SK-N-SH treated with all-trans-retinoic acid at 6 μM for 48 hours (cell line): ENCODE data around the gene GATAD2A.
A peak's percentile ranks its signal among the peaks of the same experiment; 100 is the strongest.

Experiments
- ATAC-seq: fragments of 200-7000 bp; cut with Tn5 transposase; 3 replicates; pipeline ENCODE4 v1.9.1; 2020; ENCODE audit warnings: mild to moderate bottlenecking, moderate library complexity
- ARNTL ChIP-seq: fragments of 450-650 bp; formaldehyde crosslinking; IDR thresholded peaks from 2 replicates; pipeline ENCODE4 v1.5.0; 2020; ENCODE audit warnings: low read depth, mild to moderate bottlenecking, moderate library complexity, borderline replicate concordance
- BACH2 ChIP-seq: fragments of 250-450 bp; sonication (Bioruptor Pico); IDR thresholded peaks from 2 replicates; pipeline ENCODE4 v1.9.0; 2021; ENCODE audit warnings: mild to moderate bottlenecking, borderline replicate concordance
- CSDC2 ChIP-seq: fragments of 250-450 bp; sonication (Bioruptor Pico); IDR thresholded peaks from 2 replicates; pipeline ENCODE4 v1.5.0; 2020; ENCODE audit warnings: mild to moderate bottlenecking, moderate library complexity
- ESRRG ChIP-seq: fragments of 250-450 bp; sonication (Bioruptor Pico); IDR thresholded peaks from 2 replicates; pipeline ENCODE4 v1.6.1; 2021; ENCODE audit warnings: mild to moderate bottlenecking
- GLIS3 ChIP-seq: fragments of 250-450 bp; sonication (Bioruptor Pico); IDR thresholded peaks from 2 replicates; pipeline ENCODE4 v1.5.0; 2020; ENCODE audit warnings: mild to moderate bottlenecking, moderate library complexity
- ISL1 ChIP-seq: fragments of 250-450 bp; sonication (Bioruptor Pico); IDR thresholded peaks from 2 replicates; pipeline ENCODE4 v2.1.2; 2022; ENCODE audit warnings: mild to moderate bottlenecking, moderate library complexity
- OSR1 ChIP-seq: fragments of 250-450 bp; sonication (Bioruptor Pico); IDR thresholded peaks from 2 replicates; pipeline ENCODE4 v1.8.0; 2022; ENCODE audit warnings: moderate library complexity, mild to moderate bottlenecking, inconsistent platforms
- PPARA ChIP-seq: fragments of 250-450 bp; sonication (Bioruptor Pico); IDR thresholded peaks from 2 replicates; pipeline ENCODE4 v1.5.0; 2020; ENCODE audit warnings: mild to moderate bottlenecking, borderline replicate concordance
- RARB ChIP-seq: fragments of 250-450 bp; sonication (Bioruptor Pico); IDR thresholded peaks from 2 replicates; pipeline ENCODE4 v1.8.0; 2021; ENCODE audit warnings: mild to moderate bottlenecking, moderate library complexity
- SNAI2 ChIP-seq: fragments of 250-450 bp; sonication (Bioruptor Pico); IDR thresholded peaks from 2 replicates; pipeline ENCODE4 v1.5.0; 2020; ENCODE audit warnings: mild to moderate bottlenecking, moderate library complexity
- TCF4 ChIP-seq: fragments of 250-450 bp; sonication (Bioruptor Pico); IDR thresholded peaks from 2 replicates; pipeline ENCODE4 v1.8.0; 2021; ENCODE audit warnings: mild to moderate bottlenecking, moderate library complexity, borderline replicate concordance
- TOX ChIP-seq: fragments of 250-450 bp; sonication (Bioruptor Pico); IDR thresholded peaks from 2 replicates; pipeline ENCODE4 v1.8.0; 2021; ENCODE audit warnings: mild to moderate bottlenecking, moderate library complexity, borderline replicate concordance
- ZC3H10 ChIP-seq: fragments of 250-450 bp; sonication (Bioruptor Pico); IDR thresholded peaks from 2 replicates; pipeline ENCODE4 v1.5.1; 2021; ENCODE audit warnings: mild to moderate bottlenecking, moderate library complexity
- ZFP3 ChIP-seq: fragments of 250-450 bp; sonication (Bioruptor Pico); IDR thresholded peaks from 2 replicates; pipeline ENCODE4 v1.5.0; 2020; ENCODE audit warnings: mild to moderate bottlenecking, moderate library complexity
- ZFP30 ChIP-seq: fragments of 450-650 bp; formaldehyde crosslinking; IDR thresholded peaks from 2 replicates; pipeline ENCODE4 v1.5.0; 2022; ENCODE audit warnings: mild to moderate bottlenecking, moderate library complexity
- ZNF565 ChIP-seq: fragments of 450-650 bp; formaldehyde crosslinking; conservative IDR thresholded peaks from 2 replicates; pipeline ENCODE4 v1.5.0; 2020; ENCODE audit warnings: low read depth, mild to moderate bottlenecking, moderate library complexity
- ZNF70 ChIP-seq: fragments of 450-650 bp; formaldehyde crosslinking; IDR thresholded peaks from 2 replicates; pipeline ENCODE4 v1.5.0; 2020; ENCODE audit warnings: mild to moderate bottlenecking, moderate library complexity
- ZNF8 ChIP-seq: fragments of 450-650 bp; formaldehyde crosslinking; IDR thresholded peaks from 2 replicates; pipeline ENCODE4 v1.5.0; 2020; ENCODE audit warnings: mild to moderate bottlenecking, moderate library complexity
- TF ChIP-seq, protein P1 (sequence below): fragments of 250-450 bp; sonication (Bioruptor Pico); IDR thresholded peaks from 2 replicates; pipeline ENCODE4 v1.5.1; 2021; ENCODE audit warnings: mild to moderate bottlenecking, moderate library complexity
- TF ChIP-seq, protein P2 (sequence below): fragments of 250-450 bp; sonication (Bioruptor Pico); IDR thresholded peaks from 2 replicates; pipeline ENCODE4 v1.8.0; 2021; ENCODE audit warnings: low read depth, mild to moderate bottlenecking, moderate library complexity, borderline replicate concordance
- TF ChIP-seq, protein P3 (sequence below): fragments of 250-450 bp; sonication (Bioruptor Pico); IDR thresholded peaks from 2 replicates; pipeline ENCODE4 v1.5.1; 2020; ENCODE audit warnings: low read depth, mild to moderate bottlenecking, moderate library complexity
- TF ChIP-seq, protein P4 (sequence below): fragments of 250-450 bp; sonication (Bioruptor Pico); IDR thresholded peaks from 2 replicates; pipeline ENCODE4 v1.8.0; 2020; ENCODE audit warnings: mild to moderate bottlenecking, moderate library complexity, borderline replicate concordance

The GATAD2A gene

DNA sequence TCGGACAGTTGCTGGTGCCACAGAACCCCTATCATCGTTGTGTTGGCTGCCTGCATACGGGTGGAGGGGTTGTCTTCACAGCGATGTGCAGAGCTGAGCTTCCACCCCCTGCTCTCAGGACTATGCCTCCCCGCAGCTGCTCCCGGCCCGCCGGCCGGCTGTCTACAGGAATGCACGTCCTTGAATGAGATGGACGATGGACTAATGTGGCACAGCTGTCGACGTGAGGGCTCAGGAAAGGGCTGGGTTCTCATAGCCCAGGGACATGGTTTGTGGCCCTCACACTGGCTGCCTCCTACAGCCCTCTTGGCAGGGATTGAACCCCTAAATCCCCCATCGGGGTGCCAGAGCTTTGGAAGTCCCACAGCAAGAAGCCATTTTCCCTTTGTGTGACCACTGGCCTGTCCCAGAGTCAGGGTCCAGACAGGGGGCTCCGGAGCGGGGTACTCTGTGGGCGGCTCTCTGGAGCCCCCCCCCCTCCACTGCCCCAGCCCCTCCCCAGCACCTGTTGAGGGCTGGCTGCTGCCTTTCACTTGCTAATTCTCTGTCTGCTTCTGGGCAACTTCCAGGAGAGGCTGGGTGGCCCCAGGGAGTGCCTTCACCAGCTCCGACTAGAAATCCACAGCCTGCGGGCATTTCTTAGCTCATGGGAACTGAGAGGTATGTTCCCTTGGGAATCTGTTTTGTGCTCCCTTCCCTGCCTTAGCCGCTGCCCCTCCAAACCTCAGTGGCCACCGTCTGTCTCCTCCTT is 69.7 kb downstream of the GATAD2A start:
- TF ChIP-seq PPARA (CRISPR knock-in tag) (no peak), ZFP30 (CRISPR knock-in tag) (no peak), GLIS3 (CRISPR knock-in tag) (no peak), ZC3H10 (CRISPR knock-in tag) (no peak), ZNF70 (CRISPR knock-in tag) (no peak), TCF4 (CRISPR knock-in tag) (no peak), SNAI2 (no peak), RARB (CRISPR knock-in tag) (no peak), OSR1 (CRISPR knock-in tag) (no peak), CSDC2 (CRISPR knock-in tag) (no peak), BACH2 (CRISPR knock-in tag) (no peak)
- TF ChIP-seq, protein P1, sequence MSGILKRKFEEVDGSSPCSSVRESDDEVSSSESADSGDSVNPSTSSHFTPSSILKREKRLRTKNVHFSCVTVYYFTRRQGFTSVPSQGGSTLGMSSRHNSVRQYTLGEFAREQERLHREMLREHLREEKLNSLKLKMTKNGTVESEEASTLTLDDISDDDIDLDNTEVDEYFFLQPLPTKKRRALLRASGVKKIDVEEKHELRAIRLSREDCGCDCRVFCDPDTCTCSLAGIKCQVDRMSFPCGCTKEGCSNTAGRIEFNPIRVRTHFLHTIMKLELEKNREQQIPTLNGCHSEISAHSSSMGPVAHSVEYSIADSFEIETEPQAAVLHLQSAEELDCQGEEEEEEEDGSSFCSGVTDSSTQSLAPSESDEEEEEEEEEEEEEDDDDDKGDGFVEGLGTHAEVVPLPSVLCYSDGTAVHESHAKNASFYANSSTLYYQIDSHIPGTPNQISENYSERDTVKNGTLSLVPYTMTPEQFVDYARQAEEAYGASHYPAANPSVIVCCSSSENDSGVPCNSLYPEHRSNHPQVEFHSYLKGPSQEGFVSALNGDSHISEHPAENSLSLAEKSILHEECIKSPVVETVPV (CRISPR knock-in tag): no peak
- TF ChIP-seq, protein P2, sequence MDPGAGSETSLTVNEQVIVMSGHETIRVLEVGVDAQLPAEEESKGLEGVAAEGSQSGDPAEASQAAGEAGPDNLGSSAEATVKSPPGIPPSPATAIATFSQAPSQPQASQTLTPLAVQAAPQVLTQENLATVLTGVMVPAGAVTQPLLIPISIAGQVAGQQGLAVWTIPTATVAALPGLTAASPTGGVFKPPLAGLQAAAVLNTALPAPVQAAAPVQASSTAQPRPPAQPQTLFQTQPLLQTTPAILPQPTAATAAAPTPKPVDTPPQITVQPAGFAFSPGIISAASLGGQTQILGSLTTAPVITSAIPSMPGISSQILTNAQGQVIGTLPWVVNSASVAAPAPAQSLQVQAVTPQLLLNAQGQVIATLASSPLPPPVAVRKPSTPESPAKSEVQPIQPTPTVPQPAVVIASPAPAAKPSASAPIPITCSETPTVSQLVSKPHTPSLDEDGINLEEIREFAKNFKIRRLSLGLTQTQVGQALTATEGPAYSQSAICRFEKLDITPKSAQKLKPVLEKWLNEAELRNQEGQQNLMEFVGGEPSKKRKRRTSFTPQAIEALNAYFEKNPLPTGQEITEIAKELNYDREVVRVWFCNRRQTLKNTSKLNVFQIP: no peak
- TF ChIP-seq, protein P3, sequence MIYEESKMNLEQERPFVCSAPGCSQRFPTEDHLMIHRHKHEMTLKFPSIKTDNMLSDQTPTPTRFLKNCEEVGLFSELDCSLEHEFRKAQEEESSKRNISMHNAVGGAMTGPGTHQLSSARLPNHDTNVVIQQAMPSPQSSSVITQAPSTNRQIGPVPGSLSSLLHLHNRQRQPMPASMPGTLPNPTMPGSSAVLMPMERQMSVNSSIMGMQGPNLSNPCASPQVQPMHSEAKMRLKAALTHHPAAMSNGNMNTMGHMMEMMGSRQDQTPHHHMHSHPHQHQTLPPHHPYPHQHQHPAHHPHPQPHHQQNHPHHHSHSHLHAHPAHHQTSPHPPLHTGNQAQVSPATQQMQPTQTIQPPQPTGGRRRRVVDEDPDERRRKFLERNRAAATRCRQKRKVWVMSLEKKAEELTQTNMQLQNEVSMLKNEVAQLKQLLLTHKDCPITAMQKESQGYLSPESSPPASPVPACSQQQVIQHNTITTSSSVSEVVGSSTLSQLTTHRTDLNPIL (CRISPR knock-in tag): no peak
- ATAC-seq: no peak

DNA sequence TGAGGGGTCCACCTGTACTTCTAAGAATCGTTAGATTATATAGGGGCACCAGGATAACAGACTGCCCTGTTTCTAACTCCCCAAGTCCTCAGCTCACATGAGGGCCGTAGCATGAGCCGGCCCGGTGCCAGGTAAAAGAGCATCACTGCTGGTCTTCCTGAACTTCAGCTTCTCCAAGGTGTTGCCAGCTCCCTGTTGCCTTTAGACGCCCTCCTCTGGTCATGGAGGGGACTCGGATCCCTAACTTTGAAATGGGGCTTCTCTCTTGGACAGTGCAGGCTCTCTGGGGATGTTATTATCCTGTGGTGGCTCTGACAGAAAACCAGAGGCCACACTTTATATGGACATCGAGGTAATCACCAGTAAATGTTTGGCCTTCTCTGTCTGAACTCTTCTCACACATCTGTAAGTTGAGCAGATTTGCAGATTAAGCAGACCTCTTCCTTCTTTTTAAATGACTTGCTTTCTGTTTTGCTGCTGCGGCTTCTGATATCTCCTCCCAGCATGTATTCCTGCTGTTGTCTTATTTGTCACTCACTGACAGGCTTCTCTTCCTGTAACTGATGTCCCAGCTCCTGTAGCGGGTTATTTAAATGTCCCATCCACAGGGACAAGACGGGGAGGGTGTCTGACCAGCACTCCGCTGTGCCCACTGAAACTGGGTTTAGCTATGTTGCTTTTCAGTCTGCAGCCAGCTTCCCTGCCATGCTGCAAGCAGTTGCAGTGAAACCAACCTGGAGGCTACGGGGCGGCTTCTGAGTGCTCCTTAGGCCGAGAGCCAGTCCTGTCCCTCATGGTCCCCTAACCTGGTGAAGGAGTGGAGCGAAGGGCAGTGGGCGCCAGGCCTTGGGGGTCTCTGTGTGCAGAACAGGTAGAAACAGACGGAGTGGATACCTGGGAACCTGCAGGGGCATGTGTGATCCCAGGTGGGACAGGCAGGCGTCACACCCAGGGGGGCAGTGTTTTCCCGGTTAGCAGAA is 70.7 kb downstream of the GATAD2A start:
- TF ChIP-seq RARB (CRISPR knock-in tag): no peak
- TF ChIP-seq ARNTL (CRISPR knock-in tag): no peak
- TF ChIP-seq ZNF565 (CRISPR knock-in tag): no peak
- TF ChIP-seq, protein P4, sequence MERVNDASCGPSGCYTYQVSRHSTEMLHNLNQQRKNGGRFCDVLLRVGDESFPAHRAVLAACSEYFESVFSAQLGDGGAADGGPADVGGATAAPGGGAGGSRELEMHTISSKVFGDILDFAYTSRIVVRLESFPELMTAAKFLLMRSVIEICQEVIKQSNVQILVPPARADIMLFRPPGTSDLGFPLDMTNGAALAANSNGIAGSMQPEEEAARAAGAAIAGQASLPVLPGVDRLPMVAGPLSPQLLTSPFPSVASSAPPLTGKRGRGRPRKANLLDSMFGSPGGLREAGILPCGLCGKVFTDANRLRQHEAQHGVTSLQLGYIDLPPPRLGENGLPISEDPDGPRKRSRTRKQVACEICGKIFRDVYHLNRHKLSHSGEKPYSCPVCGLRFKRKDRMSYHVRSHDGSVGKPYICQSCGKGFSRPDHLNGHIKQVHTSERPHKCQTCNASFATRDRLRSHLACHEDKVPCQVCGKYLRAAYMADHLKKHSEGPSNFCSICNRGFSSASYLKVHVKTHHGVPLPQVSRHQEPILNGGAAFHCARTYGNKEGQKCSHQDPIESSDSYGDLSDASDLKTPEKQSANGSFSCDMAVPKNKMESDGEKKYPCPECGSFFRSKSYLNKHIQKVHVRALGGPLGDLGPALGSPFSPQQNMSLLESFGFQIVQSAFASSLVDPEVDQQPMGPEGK (CRISPR knock-in tag): no peak
- TF ChIP-seq ZFP30 (CRISPR knock-in tag): no peak
- TF ChIP-seq PPARA (CRISPR knock-in tag): no peak
- TF ChIP-seq GLIS3 (CRISPR knock-in tag): no peak
- TF ChIP-seq TOX (CRISPR knock-in tag): no peak
- TF ChIP-seq OSR1 (CRISPR knock-in tag): no peak
- TF ChIP-seq, protein P3 (CRISPR knock-in tag): no peak
- TF ChIP-seq ISL1 (CRISPR knock-in tag): no peak
- TF ChIP-seq SNAI2: no peak
- TF ChIP-seq CSDC2 (CRISPR knock-in tag): no peak
- TF ChIP-seq, protein P2: no peak
- no peak for TF ChIP-seq ZC3H10 (CRISPR knock-in tag)
- TF ChIP-seq ZNF8 (CRISPR knock-in tag): no peak
- no peak for TF ChIP-seq ZFP3 (CRISPR knock-in tag)
- TF ChIP-seq ZNF70 (CRISPR knock-in tag): no peak
- TF ChIP-seq TCF4 (CRISPR knock-in tag): no peak
- TF ChIP-seq ESRRG (CRISPR knock-in tag): no peak
- peak; percentile 45; the same call in 2 of the 3 replicates for ATAC-seq
